Pancreas (tissue), 10 donors: ENCODE measurements around the gene ELP5. TPM values are rescaled to one million over a fixed set of nuclear protein-coding genes. Genes with fewer than 3 reads are reported as not detected.

Source experiments
- ATAC-seq, 4 donors: fragments of 200-7000 bp; cut with Tn5 transposase; one replicate each; pipeline versions ENCODE4 v1.8.0 to v1.9.1; 2020; ENCODE audit warnings: mild to moderate bottlenecking in 4 of 4, moderate library complexity in 4 of 4
- DNase-seq, 6 donors: peaks; one replicate each; pipeline ENCODE4 v3.0.0-alpha.2; 2020
- FAIRE-seq: peaks from 2 replicates; lab custom pipeline; 2012; peaks lifted over from hg19 to GRCh38; lab: Jason Lieb, UNC
- H3K27ac ChIP-seq, 4 donors: fragments of 200-600 bp; sonication (generic); 1 replicate in 3 of 4; 2 replicates in 1 of 4; pipeline versions ENCODE4 v1.5.0 to v1.8.0; 2020
- H3K27me3 ChIP-seq, 4 donors: fragments of 200-600 bp; one replicate each; pipeline ENCODE4 v1.8.0; 2021
- H3K36me3 ChIP-seq, 3 donors: fragments of 200-600 bp; sonication (generic) in 1 of 3; one replicate each; pipeline versions ENCODE4 v1.5.0 to v1.8.0; 2020 to 2021
- H3K4me1 ChIP-seq, 3 donors: fragments of 200-600 bp; one replicate each; pipeline ENCODE4 v1.8.0; 2021
- H3K4me3 ChIP-seq, 4 donors: fragments of 200-600 bp; sonication (generic) in 2 of 4; one replicate each; pipeline versions ENCODE4 v1.5.0 to v1.8.0; 2020 to 2021
- H3K9me3 ChIP-seq, 4 donors: fragments of 200-600 bp; one replicate each; pipeline ENCODE4 v1.8.0; 2021
- WGBS, 2 donors: extraction: QIAGEN DNeasy Blood & Tissue Kit; methylation state at CpG; one replicate each; pipeline ENCODE4 v1.1.7; 2013; 5-methylcytosine and 5-hydroxymethylcytosine counted together
- intact Hi-C, 3 donors: fragments of 100-400 bp; cut with DNase I; formaldehyde crosslinking; loops; one replicate each; pipeline versions ENCODE4 v1.11.1 to v1.14.2; 2022
- polyA plus RNA-seq, 2 donors: library from polyadenylated mRNA; stranded (reverse); fragments of 200-250 nt; gene quantifications; one replicate each; pipeline ENCODE4 v1.2.3, GENCODE V29; 2013
- total RNA-seq, 6 donors: library from RNA; stranded (reverse); fragmentation: NEBNext Ultra II Directional in 4 of 6; extraction: Animal tissue kit (Norgen Biotek cat#: 25700) in 4 of 6; gene quantifications; one replicate each; pipeline versions ENCODE4 v1.2.1 to v1.2.4, GENCODE V29; 2021 to 2023
- TF ChIP-seq, protein P1 (sequence below), 4 donors: fragments of 200-600 bp; sonication (generic) in 3 of 4; IDR thresholded peaks; one replicate each; pipeline versions ENCODE4 v1.5.0 to v1.8.0; 2021; ENCODE audit warnings: antibody characterized with exemption in 4 of 4
- donor health status: healthy with polysubstance abuse.
- donor health status: DM: no; HTN: no; CAD: no; lungs with moderate emphysema.
- donor health status: DM: no; HTN: no; CAD: no.
- donor health status: control.
- donor health status: control.
- donor health status: Bipolar disorder and iron deficiency.
- donor health status: DM: yes; HTN: yes; CAD: no.
- donor health status: DM: no; HTN: no; CAD: no.
- donor health status: DM: no; HTN: no; CAD: no.
- donor health status: DM: yes; HTN: yes; CAD: no.

Gene ELP5
- total and polyA plus RNA-seq, 8 donors, result 11.7 to 41.1 (median 19.5) TPM

DNA sequence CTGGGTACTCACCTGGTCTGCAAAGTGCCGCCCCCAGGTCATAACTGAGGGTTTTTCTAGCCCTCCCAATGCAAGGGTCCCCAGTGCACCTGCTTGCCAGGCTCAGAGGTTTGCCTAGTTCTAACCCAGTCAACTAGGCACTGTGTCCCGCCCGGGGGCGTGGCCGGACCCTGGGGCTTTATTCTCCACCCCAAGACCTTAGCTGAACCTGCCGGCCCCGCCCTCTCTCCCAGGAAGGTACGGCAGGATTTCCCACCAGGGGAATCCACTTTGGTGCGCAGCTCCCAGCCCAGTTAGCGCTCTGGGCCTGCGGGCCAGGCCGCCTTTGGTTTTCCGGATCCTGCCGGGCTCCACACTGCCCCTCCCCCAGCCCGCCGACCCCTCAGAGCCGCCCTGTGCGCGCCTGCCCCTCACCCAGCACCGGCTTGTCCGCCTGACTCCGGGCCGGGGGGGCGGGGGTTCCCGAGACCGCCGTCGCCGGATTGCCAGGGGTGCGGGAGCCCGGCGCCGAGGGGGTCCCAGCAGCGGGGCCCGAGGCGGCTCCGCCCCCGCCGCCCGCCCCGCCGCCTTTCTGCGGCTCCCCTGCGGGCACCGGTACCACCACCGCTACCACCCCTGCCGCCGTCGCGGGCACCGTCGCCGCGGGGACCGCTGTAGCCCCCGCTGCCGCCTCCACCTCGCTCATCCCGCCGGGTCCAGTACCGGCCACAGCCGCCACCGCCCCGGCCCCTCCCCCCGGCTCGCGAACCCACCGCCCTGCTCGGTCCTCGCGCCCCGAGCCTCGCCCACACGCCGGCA, 42.0 kb downstream of the ELP5 start:
- no peaks in the 10 kb centered on the region for H3K36me3 ChIP-seq
- WGBS, 2 donors, result 10 to 12% methylated on average over 32 to 75 of the region's 75 CpGs
- peak overlapping the region in 2 of 4 donors; percentile 26 to 42 for H3K4me3 ChIP-seq
- FAIRE-seq (no peak), DNase-seq (peak; percentile 48 to 83 (median 66)), ATAC-seq (peak in 3 of 4 donors; percentile 10 to 55 (median 18))
- TF ChIP-seq, protein P1, sequence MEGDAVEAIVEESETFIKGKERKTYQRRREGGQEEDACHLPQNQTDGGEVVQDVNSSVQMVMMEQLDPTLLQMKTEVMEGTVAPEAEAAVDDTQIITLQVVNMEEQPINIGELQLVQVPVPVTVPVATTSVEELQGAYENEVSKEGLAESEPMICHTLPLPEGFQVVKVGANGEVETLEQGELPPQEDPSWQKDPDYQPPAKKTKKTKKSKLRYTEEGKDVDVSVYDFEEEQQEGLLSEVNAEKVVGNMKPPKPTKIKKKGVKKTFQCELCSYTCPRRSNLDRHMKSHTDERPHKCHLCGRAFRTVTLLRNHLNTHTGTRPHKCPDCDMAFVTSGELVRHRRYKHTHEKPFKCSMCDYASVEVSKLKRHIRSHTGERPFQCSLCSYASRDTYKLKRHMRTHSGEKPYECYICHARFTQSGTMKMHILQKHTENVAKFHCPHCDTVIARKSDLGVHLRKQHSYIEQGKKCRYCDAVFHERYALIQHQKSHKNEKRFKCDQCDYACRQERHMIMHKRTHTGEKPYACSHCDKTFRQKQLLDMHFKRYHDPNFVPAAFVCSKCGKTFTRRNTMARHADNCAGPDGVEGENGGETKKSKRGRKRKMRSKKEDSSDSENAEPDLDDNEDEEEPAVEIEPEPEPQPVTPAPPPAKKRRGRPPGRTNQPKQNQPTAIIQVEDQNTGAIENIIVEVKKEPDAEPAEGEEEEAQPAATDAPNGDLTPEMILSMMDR (IDR thresholded peaks at IDR 0.05), result no peak
- intact Hi-C loops, result loop anchor here in 1 of 3 donors (10.0 kb wide), 1 partner anchor 249 kb away; the partner anchor contains the start of gene SLC16A11
- no peak overlapping the region for H3K27ac ChIP-seq
- H3K4me1 ChIP-seq, result peaks cover 0 to 18% (median 13%) of the 10 kb centered on the region in 3 donors
- no peaks in the 10 kb centered on the region for H3K9me3 ChIP-seq
- H3K27me3 ChIP-seq, result no peaks in the 10 kb centered on the region

DNA sequence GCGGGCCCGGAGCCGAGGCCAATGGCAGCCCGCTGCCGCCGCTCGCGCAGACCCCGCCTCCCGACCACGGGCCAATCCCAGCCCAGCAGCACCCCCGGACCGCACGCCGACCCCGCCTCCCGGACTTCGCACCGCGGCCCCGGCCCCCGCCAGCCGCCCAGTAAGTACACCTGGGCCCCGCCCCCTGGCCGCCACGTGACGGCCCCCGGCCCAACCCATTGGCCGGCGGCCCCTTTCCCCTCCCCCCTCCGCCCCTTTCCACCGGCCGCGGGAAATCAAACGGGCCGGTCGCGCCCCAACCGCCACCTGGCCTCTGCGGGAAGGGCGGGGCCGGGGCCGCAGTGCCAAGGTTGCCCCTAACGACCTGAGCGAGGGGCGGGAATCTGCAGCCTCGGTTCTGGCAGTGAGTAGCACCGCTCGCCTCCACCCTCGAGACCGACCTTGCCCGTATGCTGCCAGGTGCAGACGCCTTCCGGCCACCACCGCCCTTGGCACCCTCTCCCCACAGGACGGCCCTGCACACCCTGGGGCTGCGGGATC, 42.7 kb downstream of the ELP5 start, which contains the start of gene YBX2:
Gene YBX2 (minus strand): TSS at position 26 of the 540 bp plus-strand sequence. CDS start 139 bp downstream, outside the sequence.
- Histone ChIP-seq H3K27ac (no peak within 1 kb of the TSS), H3K36me3 (no peaks in the 10 kb centered on the region), H3K4me3 (peak within 1 kb of the TSS in 2 of 4 donors; percentile 26 to 42), H3K4me1 (peaks cover 0 to 18% (median 13%) of the 10 kb centered on the region in 3 donors), H3K27me3 (no peaks in the 10 kb centered on the region), H3K9me3 (no peaks in the 10 kb centered on the region)
- 1 to 3% methylated on average over 32 to 57 of the region's 57 CpGs for WGBS, 2 donors
- peak; percentile 79 to 90 (median 85) for DNase-seq
- TF ChIP-seq, protein P1 (IDR thresholded peaks at IDR 0.05), result no peak
- FAIRE-seq, result no peak
- intact Hi-C loops, result loop anchor here in 1 of 3 donors (10.0 kb wide), 1 partner anchor 250 kb away; the partner anchor contains the start of gene SLC16A11
- peak; percentile 77 to 84 (median 82) for ATAC-seq

DNA sequence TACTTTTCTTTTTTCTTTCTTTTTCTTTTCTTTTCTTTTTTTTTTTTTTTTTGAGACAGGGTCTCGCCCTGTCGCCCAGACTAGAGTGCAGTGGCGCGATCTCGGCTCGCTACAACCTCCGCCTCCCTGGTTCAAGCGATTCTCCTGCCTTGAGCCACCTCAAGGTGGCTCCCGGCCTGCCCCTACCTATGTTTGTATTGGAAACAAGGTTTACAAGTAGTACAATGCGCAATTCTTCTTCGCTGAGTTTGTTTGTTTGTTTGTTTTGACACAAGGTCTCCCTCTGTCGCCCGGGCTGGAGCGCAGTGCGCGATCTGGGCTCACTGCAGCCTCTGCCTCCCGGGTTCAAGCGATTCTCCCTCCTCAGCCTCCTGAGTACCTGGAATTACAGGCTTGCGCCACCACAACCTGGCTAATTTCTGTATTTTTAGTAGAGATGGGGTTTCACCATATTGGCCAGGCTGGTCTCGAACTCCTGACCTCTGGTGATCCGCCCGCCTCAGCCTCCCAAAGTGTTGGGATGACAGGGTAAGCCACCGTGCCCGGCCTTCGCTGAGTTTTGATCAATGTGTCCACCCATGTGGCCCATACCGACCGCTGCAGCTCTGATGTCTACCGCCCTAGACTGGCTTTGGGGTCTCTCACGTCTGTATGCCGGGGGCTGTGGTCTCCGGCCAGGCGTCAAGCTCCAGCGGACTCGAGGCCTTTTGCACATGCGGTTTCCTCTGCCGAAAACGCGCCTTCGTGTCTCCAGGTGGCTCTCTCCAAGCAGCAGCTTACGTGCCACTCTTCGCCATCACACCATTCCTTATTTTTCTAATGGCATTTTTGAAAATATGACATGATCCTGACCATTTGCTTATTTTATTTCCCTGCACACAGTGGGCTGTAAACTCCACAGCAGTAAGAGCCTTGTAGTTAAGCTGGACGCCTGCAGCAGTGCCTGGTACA, 43.5 kb downstream of the ELP5 start:
- no peak for FAIRE-seq
- 65 to 66% methylated on average over 41 to 42 of the region's 42 CpGs for WGBS, 2 donors
- no peaks in the 10 kb centered on the region for H3K36me3 ChIP-seq
- H3K27me3 ChIP-seq, result no peaks in the 10 kb centered on the region
- H3K27ac ChIP-seq, result no peak overlapping the region
- no peak for ATAC-seq
- DNase-seq, result peak in 1 of 6 donors; percentile 25
- peaks cover 0 to 18% (median 13%) of the 10 kb centered on the region in 3 donors for H3K4me1 ChIP-seq
- peak overlapping the region in 2 of 4 donors; percentile 26 to 42 for H3K4me3 ChIP-seq
- TF ChIP-seq, protein P1 (IDR thresholded peaks at IDR 0.05), result no peak
- no peaks in the 10 kb centered on the region for H3K9me3 ChIP-seq
- intact Hi-C loops, result loop anchor here in 1 of 3 donors (10.0 kb wide), 1 partner anchor 251 kb away; the partner anchor contains the start of gene SLC16A11

DNA sequence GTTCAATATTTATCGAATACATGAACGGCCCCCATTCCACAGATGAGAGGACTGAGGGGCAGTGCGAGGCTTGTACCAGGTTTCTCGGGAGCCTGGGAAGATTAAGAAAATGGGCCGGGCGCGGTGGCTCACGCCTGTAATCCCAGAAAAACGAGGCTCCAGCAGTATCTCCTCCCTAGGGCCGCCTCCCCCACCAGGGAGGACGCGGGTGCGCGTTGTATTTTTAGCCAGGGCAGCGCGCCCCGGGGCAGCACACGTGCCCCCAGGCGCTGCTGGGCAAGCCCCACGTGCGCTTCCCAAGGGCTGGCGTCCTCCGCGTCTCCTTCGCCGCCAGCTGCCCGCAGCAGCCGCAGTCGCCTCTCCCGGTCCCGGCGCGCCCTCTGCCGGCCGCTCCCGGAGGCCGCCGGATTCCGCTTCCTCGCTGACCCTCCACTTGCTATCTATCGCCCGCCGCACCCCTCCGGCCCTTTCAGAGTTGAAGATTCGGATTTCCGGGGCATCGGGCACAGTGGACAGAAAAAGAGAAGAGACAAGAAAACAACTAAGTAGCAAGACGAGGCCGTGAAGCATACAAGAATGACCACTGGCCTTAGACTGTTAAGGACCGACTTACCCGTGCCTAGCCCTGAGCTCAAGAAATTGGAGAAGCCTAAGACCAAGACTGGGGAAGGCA, 44.3 kb downstream of the ELP5 start:
- no peaks in the 10 kb centered on the region for H3K27me3 ChIP-seq
- TF ChIP-seq, protein P1 (IDR thresholded peaks at IDR 0.05), result peak; percentile 84 to 90 (median 88)
- ATAC-seq (peak; percentile 67 to 86 (median 82)), FAIRE-seq (no peak), DNase-seq (peak; percentile 69 to 95 (median 85))
- no peak overlapping the region for H3K27ac ChIP-seq
- H3K36me3 ChIP-seq, result no peaks in the 10 kb centered on the region
- peak overlapping the region in 1 of 4 donors; percentile 20 for H3K4me3 ChIP-seq
- WGBS, 2 donors, result 4 to 7% methylated on average over 51 of the region's 51 CpGs
- intact Hi-C loops, result loop anchor here in 1 of 3 donors (10.0 kb wide), 1 partner anchor 252 kb away; the partner anchor contains the start of gene SLC16A11
- H3K4me1 ChIP-seq, result peaks cover 0 to 18% (median 13%) of the 10 kb centered on the region in 3 donors
- H3K9me3 ChIP-seq, result no peaks in the 10 kb centered on the region
